Osteocyte (in vitro differentiated cells): ENCODE results near the gene FAM170B. TPM values are rescaled to one million over a fixed set of nuclear protein-coding genes. Genes with fewer than 3 reads are reported as not detected.

Source experiments
- DNase-seq: peaks from one replicate; pipeline ENCODE4 v3.0.0; 2021; ENCODE audit warnings: mixed read lengths; ENCODE audit not compliant: unreplicated experiment; ENCODE audit errors: extremely low spot score
- H3K27ac Mint-ChIP-seq: one replicate; pipeline ENCODE4 v1.8.0; 2021; ENCODE audit warnings: mild to moderate bottlenecking, mixed read lengths; ENCODE audit not compliant: unreplicated experiment
- H3K27me3 Mint-ChIP-seq: one replicate; pipeline ENCODE4 v1.8.0; 2021; ENCODE audit warnings: mixed read lengths; ENCODE audit not compliant: unreplicated experiment
- H3K36me3 Mint-ChIP-seq: one replicate; pipeline ENCODE4 v1.8.0; 2021; ENCODE audit warnings: mixed read lengths; ENCODE audit not compliant: unreplicated experiment
- H3K4me1 Mint-ChIP-seq: one replicate; pipeline ENCODE4 v1.8.0; 2021; ENCODE audit warnings: mixed read lengths; ENCODE audit not compliant: unreplicated experiment
- H3K4me3 Mint-ChIP-seq: one replicate; pipeline ENCODE4 v1.8.0; 2021; ENCODE audit warnings: mild to moderate bottlenecking, moderate library complexity, mixed read lengths; ENCODE audit not compliant: unreplicated experiment
- H3K9me3 Mint-ChIP-seq: one replicate; pipeline ENCODE4 v1.8.0; 2021; ENCODE audit warnings: mixed read lengths; ENCODE audit not compliant: unreplicated experiment
- CTCF ChIP-seq: fragments of 200-600 bp; sonication (generic); IDR thresholded peaks from 2 replicates; pipeline ENCODE4 v1.5.0; 2021; ENCODE audit warnings: antibody characterized with exemption, mild to moderate bottlenecking, moderate library complexity
- total RNA-seq: library from RNA; stranded (reverse); gene quantifications from 2 replicates; pipeline ENCODE4 v1.2.1, GENCODE V29; 2021

The FAM170B gene
- total RNA-seq, 1 donor from 2014 or later, result not detected

GRCh38 chr10:49117376-49118070 is 16.3 kb downstream of the FAM170B start:
- peaks cover 38% of the 10 kb centered on the region for H3K27me3 Mint-ChIP-seq
- H3K9me3 Mint-ChIP-seq, result no peaks in the 10 kb centered on the region
- H3K4me1 Mint-ChIP-seq, result peaks cover 4% of the 10 kb centered on the region
- no peak overlapping the region for H3K4me3 Mint-ChIP-seq
- no peak overlapping the region for H3K27ac Mint-ChIP-seq
- peak; percentile 17 for DNase-seq
- H3K36me3 Mint-ChIP-seq, result no peaks in the 10 kb centered on the region
- TF ChIP-seq CTCF, result no peak

DNA sequence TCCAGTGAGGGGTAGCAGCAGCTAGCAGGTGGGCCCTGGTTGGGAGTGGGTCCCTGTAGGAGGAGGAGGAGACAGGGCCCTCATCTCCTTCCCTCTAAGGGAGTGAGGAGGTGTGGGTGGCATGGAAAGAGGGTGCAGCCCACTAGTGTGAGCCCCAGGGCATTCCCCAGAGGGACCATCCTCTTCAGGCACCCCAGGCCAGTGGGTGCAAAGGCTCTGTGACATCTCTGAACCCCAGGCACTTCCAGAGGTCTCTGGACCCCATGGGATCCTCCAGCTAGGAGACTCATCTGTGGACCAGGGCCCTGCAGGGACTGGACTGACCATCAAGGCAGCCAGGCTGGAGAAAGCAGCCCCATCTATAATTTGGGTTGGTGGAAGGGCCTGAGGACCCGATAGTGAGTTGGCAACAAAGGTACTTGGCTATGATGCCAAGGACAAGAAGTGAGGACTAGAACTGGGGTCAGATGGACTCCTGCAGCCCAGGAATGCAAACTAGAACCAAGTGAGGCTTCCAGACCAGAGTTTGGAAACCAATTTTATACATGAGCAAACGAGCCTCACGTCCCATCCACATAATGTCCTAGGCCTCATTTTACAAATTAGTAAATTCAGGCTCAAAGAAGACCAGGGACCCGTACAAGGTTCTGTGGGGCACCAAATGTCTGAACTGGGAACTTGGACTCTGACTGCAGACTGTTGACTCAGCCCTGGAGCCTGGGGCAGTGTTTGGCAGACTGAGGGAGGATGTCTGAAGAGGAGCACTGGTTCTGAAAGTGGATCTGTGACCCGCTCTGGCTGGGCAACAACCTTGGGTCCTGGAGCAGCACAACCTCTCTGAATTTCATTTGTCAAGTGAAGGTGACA is 17.1 kb downstream of the FAM170B start:
- Mint-ChIP-seq H3K9me3 (no peaks in the 10 kb centered on the region), H3K4me1 (peaks cover 4% of the 10 kb centered on the region), H3K36me3 (no peaks in the 10 kb centered on the region), H3K4me3 (no peak overlapping the region), H3K27me3 (peaks cover 36% of the 10 kb centered on the region), H3K27ac (no peak overlapping the region)
- TF ChIP-seq CTCF, result no peak
- peak; percentile 72 for DNase-seq

DNA sequence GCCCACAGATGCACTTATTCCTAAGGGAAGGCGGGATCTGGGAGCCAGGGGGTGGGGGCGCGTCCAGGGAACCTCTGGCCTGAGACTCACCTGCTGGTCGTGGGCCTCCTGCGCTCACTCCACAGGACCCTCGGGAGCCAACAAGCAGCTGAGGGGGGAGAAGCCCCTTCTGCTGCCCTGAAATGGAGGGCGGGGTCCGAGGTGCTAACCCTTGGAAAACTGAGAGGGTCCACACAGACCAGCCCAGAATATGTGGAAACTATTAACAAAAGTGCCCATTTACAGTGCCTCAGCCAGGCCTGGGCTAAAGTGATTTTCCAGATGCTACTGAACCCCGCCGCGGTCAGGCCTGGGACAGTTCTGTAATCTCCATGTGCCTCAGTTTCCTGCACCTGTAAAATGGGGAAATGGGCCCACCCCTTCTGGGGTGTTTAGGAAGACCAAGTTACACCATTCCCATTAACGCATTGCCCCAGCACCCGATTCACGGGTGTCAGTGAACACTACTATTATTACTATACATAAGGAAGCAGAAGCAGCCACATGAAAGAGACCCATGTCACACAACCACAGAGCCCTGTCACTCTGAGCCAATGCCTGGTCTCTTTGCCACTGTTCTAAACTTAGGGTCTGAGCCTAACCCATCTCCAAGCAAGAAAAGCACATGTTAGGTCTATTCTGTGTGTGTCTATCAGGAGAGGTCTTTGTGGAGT is 17.9 kb downstream of the FAM170B start:
- H3K27me3 Mint-ChIP-seq, result peaks cover 33% of the 10 kb centered on the region
- peak overlapping the region; percentile 32 for H3K4me3 Mint-ChIP-seq
- no peaks in the 10 kb centered on the region for H3K9me3 Mint-ChIP-seq
- H3K36me3 Mint-ChIP-seq, result no peaks in the 10 kb centered on the region
- peak; percentile 82 for DNase-seq
- no peak overlapping the region for H3K27ac Mint-ChIP-seq
- peaks cover 4% of the 10 kb centered on the region for H3K4me1 Mint-ChIP-seq
- no peak for TF ChIP-seq CTCF

DNA sequence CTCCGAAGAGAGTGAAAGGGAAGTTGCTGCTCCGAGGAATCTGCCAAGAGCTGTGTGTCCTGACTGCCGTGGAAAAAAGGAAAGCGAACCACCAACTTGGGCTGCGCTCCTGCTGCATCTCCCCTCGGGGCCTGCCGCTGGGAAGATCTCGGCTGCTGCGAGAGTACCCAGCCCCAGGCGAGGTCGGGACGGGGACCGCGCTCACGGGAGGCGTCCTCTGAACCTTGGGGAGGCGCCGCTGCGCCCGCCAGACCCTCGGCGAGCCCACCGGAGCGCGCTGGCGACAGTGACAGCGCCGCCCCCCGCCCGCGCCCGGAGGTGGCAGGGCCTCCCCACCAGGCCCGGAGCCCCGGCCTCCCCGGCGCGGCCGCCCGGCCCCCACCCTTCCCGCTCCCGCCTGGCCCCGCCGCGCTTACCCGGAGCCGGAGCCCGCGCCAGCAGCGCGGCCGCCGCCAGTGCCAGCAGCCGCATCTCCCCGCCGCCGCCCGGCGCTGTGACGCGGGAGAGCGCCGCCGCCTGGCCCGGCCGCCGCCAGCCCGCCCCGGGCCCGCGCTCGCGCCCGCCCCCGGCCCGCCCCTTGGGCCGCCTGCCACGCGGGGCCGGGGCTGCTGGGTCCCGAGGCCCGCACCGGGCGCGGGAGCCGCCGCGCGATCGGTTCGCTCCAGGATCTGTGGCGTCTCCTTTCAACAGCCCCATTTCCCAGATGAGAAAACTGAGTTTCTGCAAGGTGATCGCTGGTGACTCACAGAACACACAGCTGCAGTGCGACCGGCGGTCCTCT is 18.6 kb downstream of the FAM170B start, which contains the start of gene VSTM4:
Gene VSTM4, minus strand, starts transcription at position 508 of the 781 bp plus-strand sequence. Its CDS starts 37 bp downstream, at position 471.
- peak; percentile 9 for TF ChIP-seq CTCF
- Mint-ChIP-seq H3K27me3 (peaks cover 30% of the 10 kb centered on the region), H3K36me3 (no peaks in the 10 kb centered on the region), H3K4me3 (peak within 1 kb of the TSS; percentile 67), H3K27ac (no peak within 1 kb of the TSS), H3K4me1 (peaks cover 4% of the 10 kb centered on the region), H3K9me3 (no peaks in the 10 kb centered on the region)
- DNase-seq, result peak; percentile 83
